ENCODE results near the gene PID1.
"Not testable (repeated sequence)": the region's sequence is repeated elsewhere in the genome, so short reads cannot be mapped to it uniquely, and the experiment has no call there.

The PID1 gene

GRCh38 chr2:229081411-229081810 is 189.7 kb downstream of the PID1 start:
- DNase-seq (ENCODE audit: low read depth in 2 of 3, low spot score in 2 of 3) = no peak

GRCh38 chr2:229080172-229080571 is 190.9 kb downstream of the PID1 start:
- no peak for DNase-seq (ENCODE audit: low read depth in 2 of 3, low spot score in 2 of 3)

- not testable (repeated sequence) for DNase-seq (ENCODE audit: low read depth in 2 of 3, low spot score in 2 of 3)
Measured at GRCh38 chr2:229076886-229077285, 194.2 kb downstream of the PID1 start.

- DNase-seq (ENCODE audit: low read depth in 2 of 3, low spot score in 2 of 3) = no peak
Measured at GRCh38 chr2:229073935-229074334, 197.2 kb downstream of the PID1 start.

- DNase-seq (ENCODE audit: low read depth in 2 of 3, low spot score in 2 of 3) = no peak
Measured at GRCh38 chr2:229071292-229071976, 199.7 kb downstream of the PID1 start.

GRCh38 chr2:229066121-229066715 is 204.9 kb downstream of the PID1 start:
- DNase-seq (ENCODE audit: low read depth in 2 of 3, low spot score in 2 of 3) = no peak

- DNase-seq (ENCODE audit: low read depth in 2 of 3, low spot score in 2 of 3) = no peak
Measured at GRCh38 chr2:229064749-229065148, 206.3 kb downstream of the PID1 start.

- DNase-seq (ENCODE audit: low read depth in 2 of 3, low spot score in 2 of 3) = no peak
Measured at GRCh38 chr2:229060147-229060546, 210.9 kb downstream of the PID1 start.

GRCh38 chr2:229059331-229060033 is 211.6 kb downstream of the PID1 start:
- no peak for DNase-seq (ENCODE audit: low read depth in 2 of 3, low spot score in 2 of 3)

- no peak for DNase-seq (ENCODE audit: low read depth in 2 of 3, low spot score in 2 of 3)
Measured at GRCh38 chr2:229057976-229058553, 213.0 kb downstream of the PID1 start.

GRCh38 chr2:229054311-229054710 is 216.8 kb downstream of the PID1 start:
- no peak for DNase-seq (ENCODE audit: low read depth in 2 of 3, low spot score in 2 of 3)

- no peak for DNase-seq (ENCODE audit: low read depth in 2 of 3, low spot score in 2 of 3)
Measured at GRCh38 chr2:229051798-229052197, 219.3 kb downstream of the PID1 start.

GRCh38 chr2:229050133-229050532 is 221.0 kb downstream of the PID1 start:
- no peak for DNase-seq (ENCODE audit: low read depth in 2 of 3, low spot score in 2 of 3)

- no peak for DNase-seq (ENCODE audit: low read depth in 2 of 3, low spot score in 2 of 3)
Measured at GRCh38 chr2:229048134-229048533, 223.0 kb downstream of the PID1 start.

- no peak for DNase-seq (ENCODE audit: low read depth in 2 of 3, low spot score in 2 of 3)
Measured at GRCh38 chr2:229045671-229046070, 225.4 kb downstream of the PID1 start.

GRCh38 chr2:229044581-229044980 is 226.5 kb downstream of the PID1 start:
- no peak for DNase-seq (ENCODE audit: low read depth in 2 of 3, low spot score in 2 of 3)

- DNase-seq (ENCODE audit: low read depth in 2 of 3, low spot score in 2 of 3) = no peak
Measured at GRCh38 chr2:229043681-229044080, 227.4 kb downstream of the PID1 start.

GRCh38 chr2:229042349-229042748 is 228.7 kb downstream of the PID1 start:
- DNase-seq (ENCODE audit: low read depth in 2 of 3, low spot score in 2 of 3) = no peak

- no peak for DNase-seq (ENCODE audit: low read depth in 2 of 3, low spot score in 2 of 3)
Measured at GRCh38 chr2:229041691-229042090, 229.4 kb downstream of the PID1 start.

GRCh38 chr2:229037621-229038020 is 233.5 kb downstream of the PID1 start:
- no peak for DNase-seq (ENCODE audit: low read depth in 2 of 3, low spot score in 2 of 3)

GRCh38 chr2:229033816-229034215 is 237.3 kb downstream of the PID1 start:
- no peak for DNase-seq (ENCODE audit: low read depth in 2 of 3, low spot score in 2 of 3)

GRCh38 chr2:229032608-229033234 is 238.4 kb downstream of the PID1 start:
- DNase-seq (ENCODE audit: low read depth in 2 of 3, low spot score in 2 of 3) = no peak

All from activated CD8-positive, alpha-beta memory T cell treated with anti-CD3 and anti-CD28 coated beads for 48 hours (primary cell).